Nephron (organoid): ENCODE measurements around the gene SH2D5.
"Not testable (repeated sequence)": the region's sequence is repeated elsewhere in the genome, so short reads cannot be mapped to it uniquely, and the experiment has no call there.

Source experiments
- H3K27ac Mint-ChIP-seq, 3 experiments: 2 replicates each; pipeline ENCODE4 v1.8.0; 2020; ENCODE audit warnings: mixed read lengths in 3 of 3, mild to moderate bottlenecking in 2 of 3, moderate library complexity in 1 of 3
- H3K27me3 Mint-ChIP-seq: 2 replicates; pipeline ENCODE4 v1.8.0; 2021; ENCODE audit warnings: low read depth, mild to moderate bottlenecking, moderate library complexity, mixed read lengths
- H3K36me3 Mint-ChIP-seq: 2 replicates; pipeline ENCODE4 v1.8.0; 2020; ENCODE audit warnings: low read depth, mixed read lengths
- H3K4me1 Mint-ChIP-seq: 2 replicates; pipeline ENCODE4 v1.8.0; 2020; ENCODE audit warnings: mixed read lengths
- H3K4me3 Mint-ChIP-seq, 3 experiments: 2 replicates each; pipeline ENCODE4 v1.8.0; 2020; ENCODE audit warnings: mild to moderate bottlenecking in 3 of 3, mixed read lengths in 3 of 3, moderate library complexity in 2 of 3
- H3K9me3 Mint-ChIP-seq: 2 replicates; pipeline ENCODE4 v1.8.0; 2020; ENCODE audit warnings: mixed read lengths
- CTCF ChIP-seq, 3 experiments: fragments of 200-600 bp; sonication (generic); IDR thresholded peaks; one replicate each; pipeline ENCODE4 v1.5.0; 2021; ENCODE audit warnings: antibody characterized with exemption in 3 of 3; ENCODE audit not compliant: unreplicated experiment in 3 of 3

SH2D5 gene

GRCh38 chr1:20719261-20719660, 13.2 kb downstream of the SH2D5 start:
- Mint-ChIP-seq H3K36me3 (no peaks in the 10 kb centered on the region), H3K9me3 (no peaks in the 10 kb centered on the region), H3K4me1 (no peaks in the 10 kb centered on the region), H3K27ac (no peak overlapping the region), H3K27me3 (peaks cover 54% of the 10 kb centered on the region), H3K4me3 (peak overlapping the region; percentile 76 to 81 (median 79))
- TF ChIP-seq CTCF (IDR thresholded peaks at IDR 0.05; ENCODE audit: unreplicated experiment in 3 of 3) = no peak

GRCh38 chr1:20718343-20718882, 14.1 kb downstream of the SH2D5 start:
- Mint-ChIP-seq H3K4me3 (peak overlapping the region; percentile 76 to 81 (median 79)), H3K27me3 (peaks cover 54% of the 10 kb centered on the region)
- not testable (repeated sequence) for H3K36me3 Mint-ChIP-seq, H3K4me1 Mint-ChIP-seq, H3K27ac Mint-ChIP-seq, H3K9me3 Mint-ChIP-seq

GRCh38 chr1:20717452-20718342, 14.8 kb downstream of the SH2D5 start, which contains the start of gene KIF17:
TSS of gene KIF17 (minus strand) at chr1:20718007. CDS start at chr1:20717706, 301 bp downstream.
- no peak for TF ChIP-seq CTCF (IDR thresholded peaks at IDR 0.05; ENCODE audit: unreplicated experiment in 3 of 3)
- no peaks in the 10 kb centered on the region for H3K4me1 Mint-ChIP-seq

GRCh38 chr1:20716232-20716631, 16.3 kb downstream of the SH2D5 start:
- Mint-ChIP-seq H3K4me3 (peak overlapping the region; percentile 65 to 79 (median 76)), H3K9me3 (no peaks in the 10 kb centered on the region), H3K36me3 (no peaks in the 10 kb centered on the region), H3K4me1 (peaks cover 6% of the 10 kb centered on the region), H3K27ac (peak overlapping the region in 1 of 3 experiments; percentile 30), H3K27me3 (peaks cover 49% of the 10 kb centered on the region)
- no peak for TF ChIP-seq CTCF (IDR thresholded peaks at IDR 0.05; ENCODE audit: unreplicated experiment in 3 of 3)

More at GRCh38 chr1:20717452-20718342, 14.8 kb downstream of the SH2D5 start, which contains the start of gene KIF17:
- Mint-ChIP-seq H3K4me3 (peak within 1 kb of the TSS; percentile 79 to 81 (median 79)), H3K27ac (no peak within 1 kb of the TSS), H3K27me3 (peaks cover 54% of the 10 kb centered on the region), H3K36me3 (no peaks in the 10 kb centered on the region), H3K9me3 (no peaks in the 10 kb centered on the region)

- Mint-ChIP-seq H3K27me3 (peaks cover 43% of the 10 kb centered on the region), H3K9me3 (no peaks in the 10 kb centered on the region), H3K4me1 (peaks cover 12% of the 10 kb centered on the region), H3K36me3 (no peaks in the 10 kb centered on the region), H3K4me3 (peak overlapping the region; percentile 21 to 76 (median 38)), H3K27ac (no peak overlapping the region)
- no peak for TF ChIP-seq CTCF (IDR thresholded peaks at IDR 0.05; ENCODE audit: unreplicated experiment in 3 of 3)
Observed at GRCh38 chr1:20715406-20715805, 17.1 kb downstream of the SH2D5 start.

- H3K27ac Mint-ChIP-seq = no peak overlapping the region
- TF ChIP-seq CTCF (IDR thresholded peaks at IDR 0.05; ENCODE audit: unreplicated experiment in 3 of 3) = no peak
- H3K9me3 Mint-ChIP-seq = no peaks in the 10 kb centered on the region
- H3K4me3 Mint-ChIP-seq = no peak overlapping the region
- H3K27me3 Mint-ChIP-seq = peaks cover 26% of the 10 kb centered on the region
- peaks cover 16% of the 10 kb centered on the region for H3K4me1 Mint-ChIP-seq
- H3K36me3 Mint-ChIP-seq = no peaks in the 10 kb centered on the region
Observed at GRCh38 chr1:20713440-20713839, 19.1 kb downstream of the SH2D5 start.
